Measurements from ENCODE around the gene CCHCR1. TPM values are rescaled to one million over a fixed set of nuclear protein-coding genes. Genes with fewer than 3 reads are reported as not detected.
"Not testable (repeated sequence)": the region's sequence is repeated elsewhere in the genome, so short reads cannot be mapped to it uniquely, and the experiment has no call there.

The CCHCR1 gene
- total and polyA plus RNA-seq, 9 of the 15 experiments (the other 6 are each of a cell fraction or from before 2014, with no cell fraction given), result 1.2 to 47.3 (median 32.0) TPM

DNA sequence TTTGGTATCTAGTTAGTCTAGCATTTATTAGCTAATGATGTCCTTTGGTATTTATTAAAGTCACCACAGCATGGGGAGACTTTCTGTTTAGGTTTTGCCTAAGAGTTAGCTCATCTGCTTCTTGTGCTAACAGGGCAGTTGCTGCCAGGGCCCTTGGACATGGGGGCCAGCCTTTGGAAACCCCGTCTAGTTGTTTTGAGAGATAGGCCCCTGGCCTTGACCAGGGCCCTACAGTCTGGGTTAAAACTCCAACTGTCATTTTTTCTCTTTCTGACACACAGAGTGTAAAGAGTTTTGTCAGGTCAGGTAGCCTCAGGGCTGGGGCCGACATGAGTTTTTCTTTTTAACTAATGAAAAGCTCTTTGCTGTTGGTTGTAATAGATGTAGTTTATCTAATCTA, 25.7 kb upstream of the CCHCR1 start:
- BruUV-seq (replicated peaks); FAIRE-seq; H3K9me3 ChIP-seq (replicated peaks; ENCODE audit: control insufficient read depth, insufficient read depth, low read depth, low read length); intact Hi-C loops (cut with micrococcal nuclease); DNase-seq (ENCODE audit: extremely low read depth in 1 of 4, low spot score in 3 of 4); H4K20me1 ChIP-seq (replicated peaks; ENCODE audit: control insufficient read depth, insufficient read depth, low read length); H3K4me3 ChIP-seq; H3K36me3 ChIP-seq (ENCODE audit: control insufficient read depth, insufficient read depth, low read length); H3K4me1 ChIP-seq (replicated peaks in 1 of 2; ENCODE audit: control insufficient read depth in 2 of 2, insufficient read depth in 2 of 2, low read length in 2 of 2); H3K27me3 ChIP-seq (ENCODE audit: control insufficient read depth in 2 of 2, insufficient read depth in 2 of 2, low read length in 2 of 2); H3K4me2 ChIP-seq (ENCODE audit: insufficient read depth, low read length); ATAC-seq; H3K79me2 ChIP-seq (ENCODE audit: control insufficient read depth, insufficient read depth, low read length); in situ Hi-C loops (cut with MboI); H3K9ac ChIP-seq (ENCODE audit: insufficient read depth in 1 of 2, low read depth in 2 of 2, low read length in 2 of 2); H2AFZ ChIP-seq (ENCODE audit: low read depth, low read length); H3K27ac ChIP-seq (ENCODE audit: extremely low read depth, low read depth, low read length); CTCF ChIA-PET (ENCODE audit: low intra/inter-chr PET ratio); H3K9me1 ChIP-seq (ENCODE audit: control insufficient read depth, insufficient read depth, low read length): not testable (repeated sequence)
- POLR2A ChIA-PET, result interaction anchor here (0.6 to 1.4 kb wide), 2 partner anchors 11 to 24 kb away, joined by 3 to 5 read pairs; partner anchors contain the start of gene TCF19
- WGBS (ENCODE audit: insufficient coverage, low coverage, missing lambda C conversion rate), result 45% methylated on average over 2 of the region's 2 CpGs

GRCh38 chr6:31180500-31180899, 22.9 kb upstream of the CCHCR1 start:
- Histone ChIP-seq H3K27ac (ENCODE audit: extremely low read depth, low read depth, low read length) (no peak overlapping the region), H3K79me2 (ENCODE audit: control insufficient read depth, insufficient read depth, low read length) (no peaks in the 10 kb centered on the region), H3K4me2 (ENCODE audit: insufficient read depth, low read length) (no peak overlapping the region), H4K20me1 (replicated peaks; ENCODE audit: control insufficient read depth, insufficient read depth, low read length) (no peaks in the 10 kb centered on the region), H3K9me3 (replicated peaks; ENCODE audit: control insufficient read depth, insufficient read depth, low read depth, low read length) (no peaks in the 10 kb centered on the region), H2AFZ (ENCODE audit: low read depth, low read length) (no peak overlapping the region), H3K27me3 (ENCODE audit: control insufficient read depth in 2 of 2, insufficient read depth in 2 of 2, low read length in 2 of 2) (no peaks in the 10 kb centered on the region), H3K9me1 (ENCODE audit: control insufficient read depth, insufficient read depth, low read length) (no peaks in the 10 kb centered on the region), H3K9ac (ENCODE audit: insufficient read depth in 1 of 2, low read depth in 2 of 2, low read length in 2 of 2) (no peak overlapping the region), H3K36me3 (ENCODE audit: control insufficient read depth, insufficient read depth, low read length) (no peaks in the 10 kb centered on the region), H3K4me3 (no peak overlapping the region), H3K4me1 (replicated peaks in 1 of 2; ENCODE audit: control insufficient read depth in 2 of 2, insufficient read depth in 2 of 2, low read length in 2 of 2) (peaks cover 11 to 16% of the 10 kb centered on the region in 2 experiments)
- BruUV-seq (replicated peaks), result no TSS peak
- intact Hi-C loops (cut with micrococcal nuclease), result no loop called here
- in situ Hi-C loops (cut with MboI), result no loop called here
- ChIA-PET CTCF (ENCODE audit: low intra/inter-chr PET ratio) (no interaction called here), POLR2A (interaction anchor here (1.1 kb wide), 1 partner anchor 16 kb away, joined by 7 read pairs; no protein-coding TSS in a partner anchor)
- DNase-seq (ENCODE audit: extremely low read depth in 1 of 4, low spot score in 3 of 4) (peak in 2 of 4 experiments; percentile 41 to 65), ATAC-seq (peak; percentile 72), FAIRE-seq (no peak)
- 80% methylated on average over 24 of the region's 26 CpGs for WGBS (ENCODE audit: insufficient coverage, low coverage, missing lambda C conversion rate)
- TF ChIP-seq POLR3A (IDR thresholded peaks at IDR 0.05; ENCODE audit: borderline replicate concordance, extremely low read depth, insufficient read depth, insufficient read length), result no peak
- no peak for TF ChIP-seq RBM39 (optimal IDR thresholded peaks at IDR 0.05; ENCODE audit: low read depth, low read length)
- no peak for TF ChIP-seq TEAD4 (IDR thresholded peaks at IDR 0.05; ENCODE audit: low read length)
- no peak for TF ChIP-seq TEAD4 (CRISPR knock-in tag; IDR thresholded peaks at IDR 0.05; ENCODE audit: borderline replicate concordance)
- TF ChIP-seq FUS (optimal IDR thresholded peaks at IDR 0.05; ENCODE audit: low read depth, low read length), result no peak
- peak; percentile 32 for TF ChIP-seq SP2 (IDR thresholded peaks at IDR 0.05; ENCODE audit: extremely low read depth, low read depth, low read length, poor library complexity, severe bottlenecking)
- TF ChIP-seq, protein P1, sequence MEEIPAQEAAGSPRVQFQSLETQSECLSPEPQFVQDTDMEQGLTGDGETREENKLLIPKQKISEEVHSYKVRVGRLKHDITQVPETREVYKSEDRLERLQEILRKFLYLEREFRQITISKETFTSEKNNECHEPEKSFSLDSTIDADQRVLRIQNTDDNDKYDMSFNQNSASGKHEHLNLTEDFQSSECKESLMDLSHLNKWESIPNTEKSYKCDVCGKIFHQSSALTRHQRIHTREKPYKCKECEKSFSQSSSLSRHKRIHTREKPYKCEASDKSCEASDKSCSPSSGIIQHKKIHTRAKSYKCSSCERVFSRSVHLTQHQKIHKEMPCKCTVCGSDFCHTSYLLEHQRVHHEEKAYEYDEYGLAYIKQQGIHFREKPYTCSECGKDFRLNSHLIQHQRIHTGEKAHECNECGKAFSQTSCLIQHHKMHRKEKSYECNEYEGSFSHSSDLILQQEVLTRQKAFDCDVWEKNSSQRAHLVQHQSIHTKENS (CRISPR knock-in tag; IDR thresholded peaks at IDR 0.05), result no peak
- TF ChIP-seq, protein P2, sequence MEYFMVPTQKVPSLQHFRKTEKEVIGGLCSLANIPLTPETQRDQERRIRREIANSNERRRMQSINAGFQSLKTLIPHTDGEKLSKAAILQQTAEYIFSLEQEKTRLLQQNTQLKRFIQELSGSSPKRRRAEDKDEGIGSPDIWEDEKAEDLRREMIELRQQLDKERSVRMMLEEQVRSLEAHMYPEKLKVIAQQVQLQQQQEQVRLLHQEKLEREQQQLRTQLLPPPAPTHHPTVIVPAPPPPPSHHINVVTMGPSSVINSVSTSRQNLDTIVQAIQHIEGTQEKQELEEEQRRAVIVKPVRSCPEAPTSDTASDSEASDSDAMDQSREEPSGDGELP (CRISPR knock-in tag; IDR thresholded peaks at IDR 0.05; ENCODE audit: borderline replicate concordance), result peak; percentile 55; the same call in 1 of the 2 replicates
- TF ChIP-seq NFYB (IDR thresholded peaks at IDR 0.05; ENCODE audit: extremely low read depth, insufficient read length), result peak; percentile 63
- TF ChIP-seq SMAD2 (IDR thresholded peaks at IDR 0.05; ENCODE audit: low read depth, low read length), result no peak
- no peak for TF ChIP-seq CGGBP1 (CRISPR knock-in tag; IDR thresholded peaks at IDR 0.05)
- no peak for TF ChIP-seq MXI1 (IDR thresholded peaks at IDR 0.05; ENCODE audit: low read depth, low read length)
- TF ChIP-seq, protein P3, sequence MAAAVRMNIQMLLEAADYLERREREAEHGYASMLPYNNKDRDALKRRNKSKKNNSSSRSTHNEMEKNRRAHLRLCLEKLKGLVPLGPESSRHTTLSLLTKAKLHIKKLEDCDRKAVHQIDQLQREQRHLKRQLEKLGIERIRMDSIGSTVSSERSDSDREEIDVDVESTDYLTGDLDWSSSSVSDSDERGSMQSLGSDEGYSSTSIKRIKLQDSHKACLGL (CRISPR knock-in tag; IDR thresholded peaks at IDR 0.05; ENCODE audit: borderline replicate concordance, poor library complexity, severe bottlenecking), result no peak
